ENCODE data around the gene SLMAP. TPM values are rescaled to one million over a fixed set of nuclear protein-coding genes. Genes with fewer than 3 reads are reported as not detected.

Gene SLMAP
- total RNA-seq, 1 experiment from 2014 or later, result 79.5 TPM

DNA sequence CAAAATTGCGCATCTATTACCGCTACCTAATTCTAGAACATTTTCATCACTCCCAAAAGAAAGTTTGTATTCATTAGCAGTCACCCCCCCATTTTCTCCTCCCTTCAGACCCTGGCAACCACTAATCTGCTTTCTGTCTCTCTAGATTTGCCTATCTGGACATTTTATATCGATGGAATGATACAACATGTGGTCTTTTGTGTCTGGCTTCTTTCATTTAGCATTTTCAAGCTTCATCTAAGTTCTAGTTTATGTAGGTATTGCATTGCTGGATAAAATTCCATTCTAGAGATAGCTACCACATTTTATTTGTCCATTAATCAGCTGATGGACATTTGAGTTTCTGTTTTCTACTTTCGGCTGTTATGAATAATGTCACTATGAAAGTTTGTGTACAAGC is 38.4 kb downstream of the SLMAP start (continued):
- TF ChIP-seq, protein P1, sequence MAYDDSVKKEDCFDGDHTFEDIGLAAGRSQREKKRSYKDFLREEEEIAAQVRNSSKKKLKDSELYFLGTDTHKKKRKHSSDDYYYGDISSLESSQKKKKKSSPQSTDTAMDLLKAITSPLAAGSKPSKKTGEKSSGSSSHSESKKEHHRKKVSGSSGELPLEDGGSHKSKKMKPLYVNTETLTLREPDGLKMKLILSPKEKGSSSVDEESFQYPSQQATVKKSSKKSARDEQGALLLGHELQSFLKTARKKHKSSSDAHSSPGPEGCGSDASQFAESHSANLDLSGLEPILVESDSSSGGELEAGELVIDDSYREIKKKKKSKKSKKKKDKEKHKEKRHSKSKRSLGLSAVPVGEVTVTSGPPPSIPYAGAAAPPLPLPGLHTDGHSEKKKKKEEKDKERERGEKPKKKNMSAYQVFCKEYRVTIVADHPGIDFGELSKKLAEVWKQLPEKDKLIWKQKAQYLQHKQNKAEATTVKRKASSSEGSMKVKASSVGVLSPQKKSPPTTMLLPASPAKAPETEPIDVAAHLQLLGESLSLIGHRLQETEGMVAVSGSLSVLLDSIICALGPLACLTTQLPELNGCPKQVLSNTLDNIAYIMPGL (CRISPR knock-in tag; IDR thresholded peaks at IDR 0.05), result no peak

GRCh38 chr3:57794951-57795350 is 38.8 kb downstream of the SLMAP start:
- ChIA-PET POLR2A (no interaction called here), CTCF (no interaction called here)
- Mint-ChIP-seq H3K4me3 (no peak overlapping the region), H3K4me1 (peaks cover 4% of the 10 kb centered on the region), H3K27me3 (ENCODE audit: low read depth) (no peaks in the 10 kb centered on the region), H3K9me3 (no peaks in the 10 kb centered on the region), H3K36me3 (no peaks in the 10 kb centered on the region), H3K27ac (no peak overlapping the region)
- ATAC-seq, result no peak
- no peak for TF ChIP-seq ZNF121 (CRISPR knock-in tag; IDR thresholded peaks at IDR 0.05)
- no peak for TF ChIP-seq ZNF671 (CRISPR knock-in tag; IDR thresholded peaks at IDR 0.05)
- TF ChIP-seq, protein P2, sequence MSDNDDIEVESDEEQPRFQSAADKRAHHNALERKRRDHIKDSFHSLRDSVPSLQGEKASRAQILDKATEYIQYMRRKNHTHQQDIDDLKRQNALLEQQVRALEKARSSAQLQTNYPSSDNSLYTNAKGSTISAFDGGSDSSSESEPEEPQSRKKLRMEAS (CRISPR knock-in tag; IDR thresholded peaks at IDR 0.05), result no peak
- no peak for TF ChIP-seq ETV6 (CRISPR knock-in tag; IDR thresholded peaks at IDR 0.05)
- TF ChIP-seq, protein P3, sequence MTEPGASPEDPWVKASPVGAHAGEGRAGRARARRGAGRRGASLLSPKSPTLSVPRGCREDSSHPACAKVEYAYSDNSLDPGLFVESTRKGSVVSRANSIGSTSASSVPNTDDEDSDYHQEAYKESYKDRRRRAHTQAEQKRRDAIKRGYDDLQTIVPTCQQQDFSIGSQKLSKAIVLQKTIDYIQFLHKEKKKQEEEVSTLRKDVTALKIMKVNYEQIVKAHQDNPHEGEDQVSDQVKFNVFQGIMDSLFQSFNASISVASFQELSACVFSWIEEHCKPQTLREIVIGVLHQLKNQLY (CRISPR knock-in tag; IDR thresholded peaks at IDR 0.05), result no peak
- no peak for TF ChIP-seq ZNF232 (CRISPR knock-in tag; IDR thresholded peaks at IDR 0.05)
- TF ChIP-seq CREB1 (CRISPR knock-in tag; IDR thresholded peaks at IDR 0.05), result no peak
- TF ChIP-seq, protein P4, sequence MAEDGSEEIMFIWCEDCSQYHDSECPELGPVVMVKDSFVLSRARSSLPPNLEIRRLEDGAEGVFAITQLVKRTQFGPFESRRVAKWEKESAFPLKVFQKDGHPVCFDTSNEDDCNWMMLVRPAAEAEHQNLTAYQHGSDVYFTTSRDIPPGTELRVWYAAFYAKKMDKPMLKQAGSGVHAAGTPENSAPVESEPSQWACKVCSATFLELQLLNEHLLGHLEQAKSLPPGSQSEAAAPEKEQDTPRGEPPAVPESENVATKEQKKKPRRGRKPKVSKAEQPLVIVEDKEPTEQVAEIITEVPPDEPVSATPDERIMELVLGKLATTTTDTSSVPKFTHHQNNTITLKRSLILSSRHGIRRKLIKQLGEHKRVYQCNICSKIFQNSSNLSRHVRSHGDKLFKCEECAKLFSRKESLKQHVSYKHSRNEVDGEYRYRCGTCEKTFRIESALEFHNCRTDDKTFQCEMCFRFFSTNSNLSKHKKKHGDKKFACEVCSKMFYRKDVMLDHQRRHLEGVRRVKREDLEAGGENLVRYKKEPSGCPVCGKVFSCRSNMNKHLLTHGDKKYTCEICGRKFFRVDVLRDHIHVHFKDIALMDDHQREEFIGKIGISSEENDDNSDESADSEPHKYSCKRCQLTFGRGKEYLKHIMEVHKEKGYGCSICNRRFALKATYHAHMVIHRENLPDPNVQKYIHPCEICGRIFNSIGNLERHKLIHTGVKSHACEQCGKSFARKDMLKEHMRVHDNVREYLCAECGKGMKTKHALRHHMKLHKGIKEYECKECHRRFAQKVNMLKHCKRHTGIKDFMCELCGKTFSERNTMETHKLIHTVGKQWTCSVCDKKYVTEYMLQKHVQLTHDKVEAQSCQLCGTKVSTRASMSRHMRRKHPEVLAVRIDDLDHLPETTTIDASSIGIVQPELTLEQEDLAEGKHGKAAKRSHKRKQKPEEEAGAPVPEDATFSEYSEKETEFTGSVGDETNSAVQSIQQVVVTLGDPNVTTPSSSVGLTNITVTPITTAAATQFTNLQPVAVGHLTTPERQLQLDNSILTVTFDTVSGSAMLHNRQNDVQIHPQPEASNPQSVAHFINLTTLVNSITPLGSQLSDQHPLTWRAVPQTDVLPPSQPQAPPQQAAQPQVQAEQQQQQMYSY (CRISPR knock-in tag; IDR thresholded peaks at IDR 0.05), result no peak
- TF ChIP-seq KAT7 (CRISPR knock-in tag; IDR thresholded peaks at IDR 0.05; ENCODE audit: borderline replicate concordance), result no peak
- TF ChIP-seq MYBL2 (CRISPR knock-in tag; IDR thresholded peaks at IDR 0.05), result no peak
- no peak for TF ChIP-seq USF2 (CRISPR knock-in tag; IDR thresholded peaks at IDR 0.05)
- no peak for TF ChIP-seq AR (CRISPR knock-in tag; IDR thresholded peaks at IDR 0.05)
- TF ChIP-seq, protein P5, sequence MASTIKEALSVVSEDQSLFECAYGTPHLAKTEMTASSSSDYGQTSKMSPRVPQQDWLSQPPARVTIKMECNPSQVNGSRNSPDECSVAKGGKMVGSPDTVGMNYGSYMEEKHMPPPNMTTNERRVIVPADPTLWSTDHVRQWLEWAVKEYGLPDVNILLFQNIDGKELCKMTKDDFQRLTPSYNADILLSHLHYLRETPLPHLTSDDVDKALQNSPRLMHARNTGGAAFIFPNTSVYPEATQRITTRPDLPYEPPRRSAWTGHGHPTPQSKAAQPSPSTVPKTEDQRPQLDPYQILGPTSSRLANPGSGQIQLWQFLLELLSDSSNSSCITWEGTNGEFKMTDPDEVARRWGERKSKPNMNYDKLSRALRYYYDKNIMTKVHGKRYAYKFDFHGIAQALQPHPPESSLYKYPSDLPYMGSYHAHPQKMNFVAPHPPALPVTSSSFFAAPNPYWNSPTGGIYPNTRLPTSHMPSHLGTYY (CRISPR knock-in tag; IDR thresholded peaks at IDR 0.05), result no peak
- TF ChIP-seq TP53 (CRISPR knock-in tag; IDR thresholded peaks at IDR 0.05), result no peak
- TF ChIP-seq, protein P6, sequence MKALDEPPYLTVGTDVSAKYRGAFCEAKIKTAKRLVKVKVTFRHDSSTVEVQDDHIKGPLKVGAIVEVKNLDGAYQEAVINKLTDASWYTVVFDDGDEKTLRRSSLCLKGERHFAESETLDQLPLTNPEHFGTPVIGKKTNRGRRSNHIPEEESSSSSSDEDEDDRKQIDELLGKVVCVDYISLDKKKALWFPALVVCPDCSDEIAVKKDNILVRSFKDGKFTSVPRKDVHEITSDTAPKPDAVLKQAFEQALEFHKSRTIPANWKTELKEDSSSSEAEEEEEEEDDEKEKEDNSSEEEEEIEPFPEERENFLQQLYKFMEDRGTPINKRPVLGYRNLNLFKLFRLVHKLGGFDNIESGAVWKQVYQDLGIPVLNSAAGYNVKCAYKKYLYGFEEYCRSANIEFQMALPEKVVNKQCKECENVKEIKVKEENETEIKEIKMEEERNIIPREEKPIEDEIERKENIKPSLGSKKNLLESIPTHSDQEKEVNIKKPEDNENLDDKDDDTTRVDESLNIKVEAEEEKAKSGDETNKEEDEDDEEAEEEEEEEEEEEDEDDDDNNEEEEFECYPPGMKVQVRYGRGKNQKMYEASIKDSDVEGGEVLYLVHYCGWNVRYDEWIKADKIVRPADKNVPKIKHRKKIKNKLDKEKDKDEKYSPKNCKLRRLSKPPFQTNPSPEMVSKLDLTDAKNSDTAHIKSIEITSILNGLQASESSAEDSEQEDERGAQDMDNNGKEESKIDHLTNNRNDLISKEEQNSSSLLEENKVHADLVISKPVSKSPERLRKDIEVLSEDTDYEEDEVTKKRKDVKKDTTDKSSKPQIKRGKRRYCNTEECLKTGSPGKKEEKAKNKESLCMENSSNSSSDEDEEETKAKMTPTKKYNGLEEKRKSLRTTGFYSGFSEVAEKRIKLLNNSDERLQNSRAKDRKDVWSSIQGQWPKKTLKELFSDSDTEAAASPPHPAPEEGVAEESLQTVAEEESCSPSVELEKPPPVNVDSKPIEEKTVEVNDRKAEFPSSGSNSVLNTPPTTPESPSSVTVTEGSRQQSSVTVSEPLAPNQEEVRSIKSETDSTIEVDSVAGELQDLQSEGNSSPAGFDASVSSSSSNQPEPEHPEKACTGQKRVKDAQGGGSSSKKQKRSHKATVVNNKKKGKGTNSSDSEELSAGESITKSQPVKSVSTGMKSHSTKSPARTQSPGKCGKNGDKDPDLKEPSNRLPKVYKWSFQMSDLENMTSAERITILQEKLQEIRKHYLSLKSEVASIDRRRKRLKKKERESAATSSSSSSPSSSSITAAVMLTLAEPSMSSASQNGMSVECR (CRISPR knock-in tag; IDR thresholded peaks at IDR 0.05; ENCODE audit: borderline replicate concordance), result no peak
- TF ChIP-seq CBFB (CRISPR knock-in tag; IDR thresholded peaks at IDR 0.05; ENCODE audit: low read depth), result no peak
- no peak for TF ChIP-seq NFE2L1 (CRISPR knock-in tag; IDR thresholded peaks at IDR 0.05)
- DNase-seq (ENCODE audit: low spot score), result no peak

All from WTC11 (cell line).